Caki2 (cell line): Measurements from ENCODE around the gene PPM1E. TPM values are rescaled to one million over a fixed set of nuclear protein-coding genes. Genes with fewer than 3 reads are reported as not detected.

ENCODE experiments used
- DNase-seq: peaks from one replicate; pipeline ENCODE4 v3.0.0-alpha.2; 2015; ENCODE audit warnings: low read depth
- in situ Hi-C: cut with HindIII; loops from 2 replicates; pipeline ENCODE4 v1.10.0; 2016; ENCODE audit warnings: low sequenced_read_pairs, low pct_unique_long_range_greater_than_20kb, mixed read lengths
- total RNA-seq: library from RNA; depleted of rRNA; stranded (reverse); fragments of >200 nt; shearing (Covaris generic); gene quantifications from 2 replicates; pipeline ENCODE4 v1.2.3, GENCODE V29; 2014; ENCODE audit warnings: low replicate concordance

PPM1E gene
- total RNA-seq, 1 experiment from 2014 or later, result 0.24 TPM

GRCh38 chr17:58969612-58970011 is 214.0 kb downstream of the PPM1E start:
- in situ Hi-C loops, result no loop called here
- DNase-seq, result no peak

DNA sequence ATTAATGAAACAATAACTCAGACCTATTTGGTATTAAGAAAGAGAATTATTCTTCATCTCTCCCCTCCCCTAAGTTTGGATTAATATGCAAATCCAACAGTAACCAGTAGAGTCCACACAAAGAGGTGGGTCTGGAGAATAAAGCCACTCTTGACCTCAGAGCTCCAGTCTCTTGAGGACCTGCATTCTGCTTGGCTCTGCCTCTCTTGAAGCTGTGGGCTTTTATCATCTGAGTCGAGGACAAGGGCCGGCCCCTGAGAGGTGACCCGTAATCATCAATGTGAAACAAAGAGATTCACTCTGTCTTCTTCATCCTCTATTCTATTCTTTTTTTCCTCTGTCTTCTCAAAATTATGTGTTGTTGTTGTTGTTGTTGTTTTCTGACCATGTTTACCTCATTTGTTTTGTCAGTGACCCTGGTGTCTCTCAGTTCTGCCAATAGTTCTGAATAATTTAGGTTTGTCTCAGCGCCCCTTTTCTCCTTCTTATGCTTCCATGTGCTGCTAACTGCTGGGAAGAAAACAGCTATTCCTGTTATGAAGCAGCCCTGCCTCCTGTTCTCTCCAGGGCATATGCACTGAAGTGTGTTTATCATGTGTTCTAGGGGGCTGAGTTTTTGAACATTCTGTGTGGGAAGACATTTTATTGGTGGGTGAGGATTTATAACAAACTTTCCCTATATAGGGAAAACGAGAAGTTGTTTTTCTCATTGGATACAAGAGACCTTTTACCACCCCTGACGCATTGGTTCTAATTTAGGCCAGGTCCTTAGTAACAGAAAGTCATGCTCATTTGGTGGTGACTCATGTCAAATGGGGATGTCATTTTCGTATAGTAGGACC is 215.2 kb downstream of the PPM1E start:
- no peak for DNase-seq
- in situ Hi-C loops, result no loop called here

DNA sequence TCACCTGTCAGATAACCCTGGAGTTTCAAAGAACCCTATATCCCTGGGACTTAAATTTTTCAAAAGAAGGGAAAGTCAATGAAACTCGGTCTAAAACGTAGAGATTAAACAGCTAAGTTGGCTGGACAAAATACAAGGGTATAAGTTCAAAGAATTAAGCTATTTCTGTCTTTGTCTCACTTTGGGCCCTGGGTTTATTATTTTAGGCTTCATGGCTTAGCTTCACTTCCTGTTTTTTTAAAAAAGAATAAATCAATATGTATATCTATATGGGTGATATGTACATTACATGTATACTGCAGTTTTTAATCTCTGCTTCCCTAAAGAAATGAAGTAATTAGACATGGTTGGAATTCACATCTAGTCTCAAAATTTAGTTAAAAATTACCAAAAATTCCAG is 218.7 kb downstream of the PPM1E start:
- no peak for DNase-seq
- in situ Hi-C loops, result no loop called here

DNA sequence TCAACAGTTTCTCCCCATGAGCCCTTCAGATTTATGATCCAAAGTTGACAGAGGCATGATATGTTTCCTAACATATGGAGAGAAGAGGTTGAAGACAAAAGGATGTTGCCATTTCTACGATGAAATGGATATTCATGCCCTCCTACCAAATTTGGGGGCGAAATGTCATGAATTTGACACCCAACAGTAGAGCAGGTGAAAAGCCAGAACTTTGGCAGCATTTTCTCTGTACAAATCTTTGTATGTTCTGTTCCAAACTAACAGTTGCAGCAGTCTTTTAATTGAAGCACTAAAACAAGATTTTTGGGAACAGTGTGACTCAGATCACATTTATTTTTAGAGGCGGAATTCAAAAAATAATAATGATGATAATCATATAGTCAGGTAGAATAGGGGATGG is 220.9 kb downstream of the PPM1E start:
- DNase-seq, result no peak
- in situ Hi-C loops, result no loop called here

DNA sequence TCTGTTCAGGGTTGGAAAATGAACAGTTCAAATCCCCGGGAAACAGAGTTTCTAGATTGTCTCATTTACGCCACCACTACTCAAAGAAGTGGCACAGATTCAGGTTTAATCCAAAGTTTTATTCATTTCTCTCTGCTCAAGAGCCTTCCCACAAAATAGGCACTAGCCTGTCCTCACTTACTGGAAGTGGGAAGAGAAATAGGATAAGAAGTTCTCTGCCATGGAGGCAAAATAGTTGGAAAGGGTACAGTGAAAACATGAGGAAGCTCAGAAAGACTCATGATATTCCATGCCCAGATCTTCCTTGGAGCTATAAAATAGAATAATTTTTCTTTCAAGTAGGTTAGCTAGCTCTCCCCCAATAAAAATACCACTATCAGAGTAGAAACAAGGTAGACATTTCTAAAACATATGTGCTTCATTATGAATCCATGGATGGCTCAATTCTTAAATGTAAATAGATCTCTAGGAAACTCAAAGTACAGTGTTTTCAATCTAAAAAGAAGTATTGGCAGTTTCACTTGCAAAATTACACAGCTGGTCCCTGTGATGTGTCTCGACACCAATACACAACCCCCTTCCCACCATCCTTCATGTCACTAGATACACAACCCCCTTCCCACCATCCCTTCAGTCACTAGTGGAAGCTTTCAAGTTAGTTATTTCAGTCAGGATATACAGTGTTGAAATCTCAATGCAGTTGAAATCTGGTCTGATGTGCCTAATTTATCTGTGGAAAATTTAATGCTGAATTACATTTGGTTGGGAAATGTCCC is 225.2 kb downstream of the PPM1E start:
- in situ Hi-C loops, result no loop called here
- DNase-seq, result no peak

DNA sequence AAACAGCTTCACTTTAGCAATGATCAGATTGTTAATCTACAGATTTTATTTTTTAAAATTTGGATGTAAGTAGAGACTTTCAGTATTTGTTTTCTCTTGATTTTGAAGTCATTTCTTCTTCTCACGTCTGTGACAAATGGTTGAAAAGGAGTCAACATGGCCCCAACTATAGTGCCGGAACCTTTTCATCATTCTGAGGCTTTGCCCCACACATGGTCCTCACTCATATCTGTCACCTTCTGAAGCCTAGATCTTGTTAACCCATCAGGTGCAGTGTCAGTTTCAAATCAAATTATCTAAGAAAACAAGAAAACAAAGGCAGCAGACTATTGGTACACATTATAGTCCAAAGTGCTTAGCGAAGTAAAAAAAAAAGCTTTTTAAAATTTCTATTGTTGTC is 227.0 kb downstream of the PPM1E start:
- in situ Hi-C loops, result no loop called here
- DNase-seq, result no peak

GRCh38 chr17:58985367-58985766 is 229.7 kb downstream of the PPM1E start:
- DNase-seq, result no peak
- in situ Hi-C loops, result no loop called here

- no peak for DNase-seq
- in situ Hi-C loops, result no loop called here
Observed at GRCh38 chr17:58985971-58986370, 230.3 kb downstream of the PPM1E start.

- DNase-seq, result no peak
- in situ Hi-C loops, result no loop called here
Observed at GRCh38 chr17:58989629-58990028, 234.0 kb downstream of the PPM1E start.

DNA sequence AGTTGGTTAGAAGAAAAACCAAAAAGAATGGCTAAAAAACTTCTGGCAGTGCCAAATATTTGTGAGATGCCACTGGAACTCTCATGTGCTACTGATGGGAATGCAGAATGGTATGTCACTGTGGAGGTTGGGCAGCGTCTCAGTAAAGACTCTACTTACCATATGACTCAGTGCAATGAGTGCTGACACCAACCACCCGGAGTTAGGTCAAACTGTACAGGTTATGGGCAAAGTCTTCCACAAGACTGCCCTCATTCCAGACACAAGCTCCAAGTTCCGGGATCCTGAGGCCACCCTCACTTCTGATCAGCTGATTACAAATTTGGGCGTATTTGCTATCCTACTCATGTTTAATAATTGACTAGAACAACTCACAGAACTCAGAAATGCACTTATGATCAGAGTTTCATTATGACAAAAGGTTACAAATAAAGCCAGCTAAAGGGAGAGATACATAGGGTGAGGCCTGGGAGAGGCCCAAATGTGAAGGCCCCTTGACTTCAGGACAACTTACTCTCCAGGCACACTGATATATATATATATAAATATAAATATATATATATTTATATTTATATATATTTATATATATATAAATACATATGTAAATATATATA is 236.2 kb downstream of the PPM1E start:
- DNase-seq, result peak; percentile 95

DNA sequence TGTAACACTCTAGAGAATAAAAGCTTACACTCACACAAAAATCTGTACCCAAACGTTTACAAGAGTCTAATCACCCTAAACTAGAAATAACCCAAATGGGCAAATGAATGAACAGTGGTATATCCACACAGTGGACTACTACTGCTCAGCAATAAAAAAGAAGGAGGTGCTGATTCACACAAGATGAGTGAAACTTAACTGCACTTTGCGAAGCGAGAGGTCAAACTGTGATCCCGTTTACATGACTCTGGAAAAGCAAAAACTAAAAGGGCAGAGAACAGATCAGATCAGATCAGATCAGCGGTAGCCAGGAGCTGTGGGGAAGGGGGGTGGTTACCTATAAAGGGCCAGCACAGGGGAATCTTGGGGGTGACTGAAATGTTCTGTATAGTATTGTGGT is 237.7 kb downstream of the PPM1E start:
- no peak for DNase-seq
- in situ Hi-C loops, result no loop called here

More for the DNA sequence above, 236.2 kb downstream of the PPM1E start:
- in situ Hi-C loops, result no loop called here

DNA sequence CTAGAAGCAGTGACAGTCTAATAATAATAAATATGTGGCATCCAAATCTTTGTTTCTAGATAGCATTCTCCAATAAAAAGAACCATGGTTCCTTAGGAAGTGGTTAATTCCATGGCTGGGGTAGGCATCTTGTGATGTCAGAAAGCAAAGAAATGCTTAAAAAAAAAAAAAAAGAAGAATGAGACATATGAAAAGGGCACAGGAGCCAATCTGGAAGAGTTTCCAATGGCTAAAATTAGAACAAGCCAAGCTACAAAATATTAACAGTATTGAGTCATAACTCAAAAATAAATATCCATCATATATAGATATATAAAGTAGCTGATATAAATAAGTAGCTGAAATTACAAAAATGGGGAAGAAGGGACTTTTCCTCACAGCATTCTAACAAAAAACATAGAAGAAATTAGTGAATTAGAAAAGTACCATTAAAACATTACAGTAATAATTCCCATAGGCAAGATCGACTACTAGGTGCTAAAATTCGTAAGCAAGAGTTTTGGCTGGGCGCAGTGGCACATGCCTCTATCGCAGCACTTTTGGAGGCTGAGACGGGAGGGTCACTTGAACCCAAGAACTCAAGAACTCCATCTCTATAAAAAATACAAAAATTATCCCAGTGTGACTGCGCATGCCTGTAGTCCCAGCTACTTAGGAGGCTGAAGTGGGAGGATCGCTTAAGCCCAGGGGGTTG is 239.7 kb downstream of the PPM1E start:
- in situ Hi-C loops, result no loop called here
- DNase-seq, result no peak

DNA sequence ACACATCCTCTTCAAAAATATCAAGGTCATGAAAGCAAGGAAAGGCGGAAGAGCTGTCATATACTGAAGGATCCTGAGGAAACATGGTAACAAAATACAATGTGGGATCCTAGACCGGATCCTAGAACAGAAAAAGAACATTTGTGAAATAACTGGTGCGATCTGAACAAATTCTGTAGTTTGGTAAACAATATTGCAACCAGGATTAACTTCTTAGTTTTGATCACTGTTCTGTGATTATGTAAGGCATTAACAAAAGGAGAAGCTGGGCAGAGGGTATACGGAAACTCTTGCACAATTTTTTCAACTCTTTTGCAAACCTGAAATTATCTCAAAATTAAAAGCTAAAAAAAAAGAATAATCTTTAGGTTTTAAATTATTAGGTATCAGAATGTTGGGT is 241.3 kb downstream of the PPM1E start:
- no peak for DNase-seq
- in situ Hi-C loops, result no loop called here

DNA sequence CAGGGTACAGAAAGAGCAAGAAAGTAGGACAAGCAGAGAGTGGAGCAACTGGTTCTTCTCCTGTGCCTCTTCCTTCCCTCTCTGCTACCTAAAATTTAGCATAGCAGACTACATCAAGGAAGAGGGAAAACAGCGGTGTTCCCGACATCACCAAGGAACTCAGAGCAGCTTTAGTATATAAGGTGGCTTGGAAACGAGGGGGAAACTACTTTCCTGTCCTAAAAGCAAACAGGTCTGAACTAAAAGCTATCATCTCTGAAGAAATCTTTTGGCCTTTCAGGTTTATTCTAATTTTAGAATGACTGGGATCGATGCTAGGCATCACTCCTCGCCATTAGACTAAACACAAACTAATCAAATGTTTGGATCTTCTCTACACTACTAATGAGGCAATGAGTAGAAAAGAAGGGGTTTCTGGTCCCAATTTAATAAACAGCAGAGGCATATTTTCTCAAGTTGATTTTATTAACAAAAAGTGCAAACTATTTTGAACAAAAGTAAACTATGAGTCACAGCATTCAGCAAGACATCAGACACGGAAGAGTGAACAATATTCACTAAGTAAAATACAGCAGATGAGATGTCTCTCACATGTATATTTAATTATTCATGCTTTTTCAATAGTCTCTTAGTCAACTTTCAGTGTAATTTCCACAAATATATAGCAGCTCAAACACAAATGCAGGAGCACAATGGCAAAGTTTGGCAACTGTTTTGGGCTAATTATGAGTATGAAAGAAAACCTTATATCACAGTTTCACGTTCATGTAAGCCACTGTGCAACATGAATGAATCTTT is 242.3 kb downstream of the PPM1E start:
- peak; percentile 14 for DNase-seq
- in situ Hi-C loops, result no loop called here

DNA sequence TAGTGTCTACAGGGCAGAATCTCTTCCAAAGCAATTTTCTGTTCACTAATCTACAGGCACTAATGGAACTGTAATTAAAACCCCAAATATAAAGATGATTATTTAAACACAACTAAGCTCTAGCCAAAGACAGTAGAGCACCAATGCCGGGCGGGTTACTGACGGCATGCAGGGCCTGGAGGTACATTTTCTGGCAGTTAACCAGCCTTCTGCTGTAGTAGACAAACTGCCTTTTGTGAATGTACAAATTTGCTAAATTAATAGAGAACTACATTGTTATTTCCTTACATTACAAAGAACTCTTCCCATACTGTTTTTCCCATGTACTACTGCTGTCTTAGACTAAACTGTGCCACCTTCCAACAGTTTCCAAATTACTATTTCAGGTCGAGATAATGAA is 243.2 kb downstream of the PPM1E start:
- DNase-seq, result no peak
- in situ Hi-C loops, result no loop called here

DNA sequence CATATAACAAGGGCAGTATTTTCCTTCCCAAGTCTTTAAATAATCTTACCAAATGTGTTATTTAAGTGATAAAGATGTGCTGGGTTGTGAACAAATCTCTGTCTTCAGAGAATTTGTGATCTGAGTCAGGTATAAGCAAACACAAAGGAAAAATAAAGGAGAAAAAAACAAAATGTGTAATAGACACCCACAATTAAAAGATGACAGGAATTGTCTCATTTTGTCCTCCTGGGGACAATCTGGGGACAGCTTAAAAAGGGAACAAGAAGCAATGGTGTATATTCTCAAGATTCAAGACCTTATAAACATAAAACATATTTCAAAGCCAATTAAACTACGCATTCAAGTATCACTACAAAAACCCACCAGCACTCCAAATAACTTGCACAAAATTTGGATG is 243.8 kb downstream of the PPM1E start:
- in situ Hi-C loops, result no loop called here

GRCh38 chr17:59000022-59000421 is 244.4 kb downstream of the PPM1E start:
- no peak for DNase-seq
- in situ Hi-C loops, result no loop called here

More for the DNA sequence above, 243.8 kb downstream of the PPM1E start:
- no peak for DNase-seq
